ENCODE results near the gene SCEL.

Gene SCEL

GRCh38 chr13:77674852-77675251, 139.3 kb downstream of the SCEL start:
- no peak for DNase-seq

GRCh38 chr13:77678691-77679235, 143.3 kb downstream of the SCEL start:
- no peak for DNase-seq

GRCh38 chr13:77687799-77688198, 152.3 kb downstream of the SCEL start:
- no peak for DNase-seq

- no peak for DNase-seq
These were observed 156.4 kb downstream of the SCEL start for GRCh38 chr13:77691871-77692270.

GRCh38 chr13:77692746-77693448, 157.4 kb downstream of the SCEL start:
- no peak for DNase-seq

- no peak for DNase-seq
These were observed 158.0 kb downstream of the SCEL start for GRCh38 chr13:77693449-77693940.
